K562 (cell line): ENCODE data around the gene PDCD6IP. TPM values are rescaled to one million over a fixed set of nuclear protein-coding genes. Genes with fewer than 3 reads are reported as not detected.

Experiments used
- BCL6 ChIP-seq: fragments of 250-450 bp; sonication (Bioruptor Pico); IDR thresholded peaks from 2 replicates; pipeline ENCODE4 v1.4.0; 2020
- CREB1 ChIP-seq, 2 experiments: sonication (generic) in 1 of 2; formaldehyde crosslinking in 1 of 2; IDR thresholded peaks; 2 replicates each; pipeline versions ENCODE4 v1.6.1 to v1.8.0; 2012 to 2022; ENCODE audit warnings: inconsistent platforms in 1 of 2, mild to moderate bottlenecking in 1 of 2, missing genetic modification reagents in 1 of 2, moderate library complexity in 1 of 2
- ESRRB ChIP-seq: fragments of 250-450 bp; sonication (Bioruptor Pico); IDR thresholded peaks from 2 replicates; pipeline ENCODE4 v1.5.0; 2020; ENCODE audit warnings: mild to moderate bottlenecking, moderate library complexity, borderline replicate concordance
- LCOR ChIP-seq: sonication (generic); formaldehyde crosslinking; IDR thresholded peaks from 2 replicates; pipeline ENCODE4 v1.8.0; 2022; ENCODE audit warnings: mild to moderate bottlenecking, missing genetic modification reagents
- MEIS2 ChIP-seq: fragments of 450-650 bp; IDR thresholded peaks from 2 replicates; pipeline ENCODE4 v1.6.1; 2014; ENCODE audit warnings: mild to moderate bottlenecking; ENCODE audit not compliant: partially characterized antibody
- MYC ChIP-seq, 2 experiments: fragments of 250-450 bp in 1 of 2; sonication (Bioruptor Pico) in 1 of 2; IDR thresholded peaks; 2 replicates each; pipeline versions ENCODE4 v1.5.1 to v1.6.1; 2012 to 2021; ENCODE audit warnings: low read depth in 2 of 2, borderline replicate concordance in 1 of 2, improper control_type of control experiment in 1 of 2, low read length in 1 of 2, mild to moderate bottlenecking in 1 of 2, moderate library complexity in 1 of 2
- NBN ChIP-seq: fragments of 450-650 bp; IDR thresholded peaks from 2 replicates; pipeline ENCODE4 v1.6.1; 2016; ENCODE audit warnings: low read depth, mild to moderate bottlenecking
- NCOA4 ChIP-seq: fragments of 450-650 bp; IDR thresholded peaks from 2 replicates; pipeline ENCODE4 v1.6.1; 2018; ENCODE audit warnings: mild to moderate bottlenecking; ENCODE audit not compliant: partially characterized antibody
- NRF1 ChIP-seq, 2 experiments: fragments of 450-650 bp; IDR thresholded peaks in 1 of 2; conservative IDR thresholded peaks in 1 of 2; 2 replicates each; pipeline ENCODE4 v1.6.1; 2014; ENCODE audit warnings: mild to moderate bottlenecking in 2 of 2
- RERE ChIP-seq: sonication (generic); formaldehyde crosslinking; IDR thresholded peaks from 2 replicates; pipeline ENCODE4 v1.8.0; 2023; ENCODE audit warnings: missing genetic modification reagents, mild to moderate bottlenecking, borderline replicate concordance
- SMARCA4 ChIP-seq: fragments of 450-650 bp; IDR thresholded peaks from 2 replicates; pipeline ENCODE4 v1.6.1; 2016
- TFAP4 ChIP-seq: sonication (generic); formaldehyde crosslinking; IDR thresholded peaks from 2 replicates; pipeline ENCODE4 v1.8.0; 2022; ENCODE audit warnings: missing genetic modification reagents, mild to moderate bottlenecking, moderate library complexity, borderline replicate concordance
- THRAP3 ChIP-seq: fragments of 450-650 bp; IDR thresholded peaks from 2 replicates; pipeline ENCODE4 v1.6.1; 2016; ENCODE audit warnings: mild to moderate bottlenecking, inconsistent platforms, borderline replicate concordance
- USF1 ChIP-seq: sonication (generic); formaldehyde crosslinking; IDR thresholded peaks from 2 replicates; pipeline ENCODE4 v1.9.0; 2022; ENCODE audit warnings: mild to moderate bottlenecking, missing genetic modification reagents
- ZBTB1 ChIP-seq: sonication (generic); formaldehyde crosslinking; IDR thresholded peaks from 2 replicates; pipeline ENCODE4 v1.8.1; 2023; ENCODE audit warnings: missing genetic modification reagents, low read depth, mild to moderate bottlenecking, borderline replicate concordance
- ZKSCAN1 ChIP-seq: fragments of 150-350 bp; IDR thresholded peaks from 2 replicates; pipeline ENCODE4 v1.6.1; 2016; ENCODE audit warnings: low read depth, low read length
- ZKSCAN8 ChIP-seq: fragments of 200-800 bp; sonication (Bioruptor generic); IDR thresholded peaks from 2 replicates; pipeline ENCODE4 v1.6.1; 2016; ENCODE audit warnings: missing genetic modification characterization, missing compliant biosample characterization
- ZNF140 ChIP-seq: fragments of 250-450 bp; sonication (Bioruptor Pico); IDR thresholded peaks from 2 replicates; pipeline ENCODE4 v1.8.0; 2021; ENCODE audit warnings: moderate library complexity, mild to moderate bottlenecking, inconsistent platforms
- ZNF197 ChIP-seq: fragments of 200-800 bp; sonication (Bioruptor generic); IDR thresholded peaks from 2 replicates; pipeline ENCODE4 v1.6.1; 2016; ENCODE audit warnings: low read depth, missing genetic modification characterization, missing compliant biosample characterization
- ZNF3 ChIP-seq: fragments of 250-450 bp; sonication (Bioruptor Pico); IDR thresholded peaks from 2 replicates; pipeline ENCODE4 v1.5.0; 2021; ENCODE audit warnings: mild to moderate bottlenecking, moderate library complexity
- ZNF707 ChIP-seq: fragments of 250-450 bp; sonication (Bioruptor Pico); conservative IDR thresholded peaks from 2 replicates; pipeline ENCODE4 v1.8.0; 2022; ENCODE audit warnings: inconsistent platforms, mild to moderate bottlenecking, moderate library complexity
- polyA plus RNA-seq, 8 experiments: library from polyadenylated mRNA; depleted of rRNA in 4 of 8; stranded (reverse) in 5 of 8; unstranded in 3 of 8; fragments of >200 nt; fragmentation: Nextera tagmentation in 2 of 8; fragmentation: Illumina TruSeq in 1 of 8; extraction: Ambion mirVana in 2 of 8; extraction: Trizol in 1 of 8; gene quantifications; 2 replicates each; pipeline versions ENCODE4 v1.2.1 to v1.2.3, GENCODE V29; 2011 to 2014; ENCODE audit warnings: inconsistent platforms in 1 of 8, missing spikeins in 1 of 8
- total RNA-seq, 7 experiments: library from RNA; depleted of rRNA in 6 of 7; stranded (reverse); fragments of >200 nt in 6 of 7; fragmentation: Illumina TruSeq in 2 of 7; extraction: Trizol in 2 of 7; gene quantifications; 2 replicates each; pipeline versions ENCODE4 v1.2.1 to v1.2.3, GENCODE V29; 2011 to 2021; ENCODE audit warnings: low replicate concordance in 1 of 7

Gene PDCD6IP
- total and polyA plus RNA-seq, 9 of the 15 experiments (the other 6 are each of a cell fraction or from before 2014, with no cell fraction given), result 40.2 to 302 (median 122) TPM

GRCh38 chr3:33911525-33912322 lies 113.3 kb downstream of the PDCD6IP start (continued):
- TF ChIP-seq ZKSCAN8 (CRISPR knock-in tag), result no peak
- TF ChIP-seq ESRRB (CRISPR knock-in tag), result no peak
- no peak for TF ChIP-seq MYC (IDR thresholded peaks at IDR 0.05; ENCODE audit: low read depth, low read length)
- no peak for TF ChIP-seq MYC (CRISPR knock-in tag; IDR thresholded peaks at IDR 0.05; ENCODE audit: borderline replicate concordance, low read depth)
- TF ChIP-seq THRAP3, result no peak
- TF ChIP-seq ZBTB1 (CRISPR knock-in tag), result no peak
- TF ChIP-seq ZNF140, result no peak
- peak; percentile 98 for TF ChIP-seq ZKSCAN1
- TF ChIP-seq ZNF197 (CRISPR knock-in tag), result 0 out of 2 replicates have a peak, but pooled peaks have one; percentile 28
- TF ChIP-seq MEIS2, result peak; percentile 87
- TF ChIP-seq USF1 (CRISPR knock-in tag), result no peak
- TF ChIP-seq ZNF707 (CRISPR knock-in tag), result no peak
- TF ChIP-seq NBN, result peak; percentile 71
- TF ChIP-seq LCOR (CRISPR knock-in tag), result 0 out of 2 replicates have a peak, but pooled peaks have one; percentile 63
- no peak for TF ChIP-seq TFAP4 (CRISPR knock-in tag)
- no peak for TF ChIP-seq BCL6 (CRISPR knock-in tag)
- no peak for TF ChIP-seq CREB1 (IDR thresholded peaks at IDR 0.05)
- TF ChIP-seq CREB1 (CRISPR knock-in tag; IDR thresholded peaks at IDR 0.05), result no peak
- no peak for TF ChIP-seq NCOA4
- TF ChIP-seq RERE (CRISPR knock-in tag), result no peak
- peak; percentile 98 for TF ChIP-seq SMARCA4
- peak; percentile 81 to 84 for TF ChIP-seq NRF1 (conservative IDR thresholded peaks at IDR 0.05 in 1 of 2, IDR thresholded peaks at IDR 0.05 in 1 of 2)
- no peak for TF ChIP-seq ZNF3
